DND-41 (cell line): ENCODE data around the gene CTNNA1.

Experiments
- EZH2 ChIP-seq: IDR thresholded peaks from 3 replicates; pipeline ENCODE4 v1.6.1; 2012; ENCODE audit warnings: borderline replicate concordance, low read depth, mild to moderate bottlenecking, moderate library complexity, low read length, inconsistent platforms; ENCODE audit not compliant: severe bottlenecking
- TF ChIP-seq, protein P1 (sequence below): IDR thresholded peaks from 2 replicates; pipeline ENCODE4 v1.5.1; 2012; ENCODE audit warnings: borderline replicate concordance, low read length, moderate library complexity, mild to moderate bottlenecking; ENCODE audit not compliant: poor library complexity, severe bottlenecking; ENCODE audit errors: extremely low read depth

DNA sequence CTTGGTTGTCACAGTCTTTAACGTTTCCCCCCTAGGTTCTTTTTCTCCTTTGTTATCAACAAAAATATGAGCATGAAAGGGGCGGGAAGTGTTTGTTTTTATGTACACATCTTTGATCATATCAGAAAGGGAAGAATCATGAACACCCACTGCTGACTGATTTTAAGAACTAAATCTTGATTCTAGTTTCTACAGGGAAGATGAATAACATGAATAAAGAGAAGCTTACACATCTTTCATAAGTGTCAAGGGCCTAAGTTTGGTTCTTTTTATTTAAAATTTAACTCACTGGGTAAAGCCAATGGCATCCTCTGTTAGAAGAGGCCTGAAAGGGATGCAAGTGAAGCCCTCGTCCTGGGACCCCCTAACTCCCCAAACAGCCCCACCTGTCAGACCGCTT, 14.8 kb upstream of the CTNNA1 start:
- TF ChIP-seq, protein P1, sequence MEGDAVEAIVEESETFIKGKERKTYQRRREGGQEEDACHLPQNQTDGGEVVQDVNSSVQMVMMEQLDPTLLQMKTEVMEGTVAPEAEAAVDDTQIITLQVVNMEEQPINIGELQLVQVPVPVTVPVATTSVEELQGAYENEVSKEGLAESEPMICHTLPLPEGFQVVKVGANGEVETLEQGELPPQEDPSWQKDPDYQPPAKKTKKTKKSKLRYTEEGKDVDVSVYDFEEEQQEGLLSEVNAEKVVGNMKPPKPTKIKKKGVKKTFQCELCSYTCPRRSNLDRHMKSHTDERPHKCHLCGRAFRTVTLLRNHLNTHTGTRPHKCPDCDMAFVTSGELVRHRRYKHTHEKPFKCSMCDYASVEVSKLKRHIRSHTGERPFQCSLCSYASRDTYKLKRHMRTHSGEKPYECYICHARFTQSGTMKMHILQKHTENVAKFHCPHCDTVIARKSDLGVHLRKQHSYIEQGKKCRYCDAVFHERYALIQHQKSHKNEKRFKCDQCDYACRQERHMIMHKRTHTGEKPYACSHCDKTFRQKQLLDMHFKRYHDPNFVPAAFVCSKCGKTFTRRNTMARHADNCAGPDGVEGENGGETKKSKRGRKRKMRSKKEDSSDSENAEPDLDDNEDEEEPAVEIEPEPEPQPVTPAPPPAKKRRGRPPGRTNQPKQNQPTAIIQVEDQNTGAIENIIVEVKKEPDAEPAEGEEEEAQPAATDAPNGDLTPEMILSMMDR: no peak
- TF ChIP-seq EZH2: no peak
